GM12878 (cell line): Measurements from ENCODE around the gene SH3BGRL3. TPM values are rescaled to one million over a fixed set of nuclear protein-coding genes. Genes with fewer than 3 reads are reported as not detected.

ENCODE experiments used
- ATAC-seq: fragments of 200-7000 bp; cut with Tn5 transposase; 3 replicates; pipeline ENCODE4 v1.9.1; 2020; ENCODE audit warnings: mild to moderate bottlenecking, moderate library complexity
- BruUV-seq: library from RNA; stranded (reverse); fragments of 400-500 nt; replicated peaks from 2 replicates; lab custom pipeline; 2021; lab: Mats Ljungman, UMichigan
- CTCF ChIA-PET: fragments of 300-600 bp; sonication (Branson Sonifier 250); formaldehyde crosslinking; extraction: SDS; loops from one replicate; lab custom pipeline; 2021; ENCODE audit warnings: inconsistent platforms; lab: Yijun Ruan, JAX
- POLR2A ChIA-PET: fragments of 350-600 bp; formaldehyde crosslinking; extraction: SDS; loops from one replicate; lab custom pipeline; 2021; ENCODE audit warnings: inconsistent platforms; lab: Charles Lee
- RAD21 ChIA-PET: fragments of 300-600 bp; sonication (Branson Sonifier 250); formaldehyde crosslinking; loops from one replicate; lab custom pipeline; 2023; ENCODE audit warnings: antibody characterized with exemption; ENCODE audit not compliant: unreplicated experiment; lab: Charles Lee
- SMC1A ChIA-PET: fragments of 300-600 bp; sonication (Branson Sonifier 250); formaldehyde crosslinking; loops from one replicate; lab custom pipeline; 2023; ENCODE audit not compliant: unreplicated experiment, uncharacterized antibody; lab: Charles Lee
- DNase-seq: peaks from one replicate; pipeline ENCODE4 v3.0.0-alpha.2; 2011; ENCODE audit warnings: low read depth, low spot score
- FAIRE-seq: peaks from 3 replicates; lab custom pipeline; 2011; peaks lifted over from hg19 to GRCh38; lab: Jason Lieb, UNC
- H2AFZ ChIP-seq: 2 replicates; pipeline ENCODE4 v1.6.0; 2011; ENCODE audit warnings: low read depth, low read length, control low read depth; ENCODE audit not compliant: control insufficient read depth
- H3K27ac ChIP-seq: 2 replicates; pipeline ENCODE4 v1.5.1; 2011; ENCODE audit warnings: control low read depth; ENCODE audit not compliant: control insufficient read depth, insufficient read depth
- H3K27me3 ChIP-seq, 2 experiments: replicated peaks in 1 of 2; 2 replicates each; pipeline versions ENCODE4 v1.6.0 to v1.6.1; 2011; ENCODE audit warnings: low read length in 1 of 2; ENCODE audit not compliant: control insufficient read depth in 2 of 2, insufficient read depth in 2 of 2
- H3K36me3 ChIP-seq, 2 experiments: 2 replicates each; pipeline ENCODE4 v1.5.1; 2011; ENCODE audit warnings: low read length in 1 of 2; ENCODE audit not compliant: control insufficient read depth in 2 of 2, insufficient read depth in 2 of 2
- H3K4me1 ChIP-seq: 2 replicates; pipeline ENCODE4 v1.6.1; 2011; ENCODE audit warnings: mild to moderate bottlenecking, low read length, moderate library complexity, mixed read lengths; ENCODE audit not compliant: control insufficient read depth, insufficient read depth
- H3K4me2 ChIP-seq: 2 replicates; pipeline ENCODE4 v1.6.0; 2011; ENCODE audit warnings: control low read depth; ENCODE audit not compliant: control insufficient read depth, insufficient read depth
- H3K4me3 ChIP-seq: fragments of 200-600 bp; sonication (generic); 2 replicates; pipeline ENCODE4 v1.5.1; 2016
- H3K79me2 ChIP-seq: 2 replicates; pipeline ENCODE4 v1.6.0; 2011; ENCODE audit warnings: low read length; ENCODE audit not compliant: control insufficient read depth, insufficient read depth
- H3K9ac ChIP-seq: 2 replicates; pipeline ENCODE4 v1.8.0; 2011; ENCODE audit warnings: low read length, control low read depth, mixed read lengths; ENCODE audit not compliant: control insufficient read depth, insufficient read depth
- H3K9me3 ChIP-seq: replicated peaks from 3 replicates; pipeline ENCODE4 v1.5.1; 2011; ENCODE audit warnings: mild to moderate bottlenecking, low read length; ENCODE audit not compliant: control insufficient read depth, insufficient read depth
- H4K20me1 ChIP-seq: 2 replicates; pipeline ENCODE4 v1.6.0; 2011; ENCODE audit not compliant: control insufficient read depth, insufficient read depth
- CEBPB ChIP-seq, 2 experiments: fragments of 150-350 bp in 1 of 2; IDR thresholded peaks; 2 replicates each; pipeline ENCODE4 v1.6.1; 2012 to 2014; ENCODE audit warnings: low read depth in 2 of 2, low read length in 2 of 2, borderline replicate concordance in 1 of 2, inconsistent platforms in 1 of 2
- FOXK2 ChIP-seq: fragments of 450-650 bp; IDR thresholded peaks from 2 replicates; pipeline ENCODE4 v1.6.1; 2017; ENCODE audit warnings: mild to moderate bottlenecking, moderate library complexity
- GABPA ChIP-seq: IDR thresholded peaks from 2 replicates; pipeline ENCODE4 v1.6.1; 2014; ENCODE audit warnings: antibody characterized with exemption, low read depth, mild to moderate bottlenecking, inconsistent platforms
- HDAC2 ChIP-seq: fragments of 200-600 bp; sonication (generic); IDR thresholded peaks from 2 replicates; pipeline ENCODE4 v1.6.1; 2017
- HDAC6 ChIP-seq: fragments of 200-600 bp; sonication (generic); IDR thresholded peaks from one replicate; pipeline ENCODE4 v1.8.0; 2017; ENCODE audit warnings: antibody characterized with exemption; ENCODE audit not compliant: unreplicated experiment
- ZBED1 ChIP-seq: IDR thresholded peaks from 2 replicates; pipeline ENCODE4 v1.6.1; 2016; ENCODE audit warnings: borderline replicate concordance
- ZNF24 ChIP-seq: fragments of 450-650 bp; IDR thresholded peaks from 2 replicates; pipeline ENCODE4 v1.6.1; 2017; ENCODE audit warnings: antibody characterized with exemption, mild to moderate bottlenecking
- WGBS: methylation state at CpG from one replicate; pipeline ENCODE4 v1.1.6; 2016; ENCODE audit warnings: low lambda C conversion rate; ENCODE audit not compliant: insufficient replicate concordance, insufficient coverage; ENCODE audit errors: missing lambda C conversion rate; 5-methylcytosine and 5-hydroxymethylcytosine counted together
- in situ Hi-C: fragments of 300-500 bp; cut with MboI; formaldehyde crosslinking; loops from 9 replicates; pipeline ENCODE4 v1.14.3; 2018; ENCODE audit warnings: mixed read lengths
- intact Hi-C: fragments of 100-400 bp; cut with micrococcal nuclease; formaldehyde crosslinking; loops from one replicate; pipeline ENCODE4 v1.14.2; 2022; ENCODE audit not compliant: unreplicated experiment
- polyA plus RNA-seq, 11 experiments: library from polyadenylated mRNA; depleted of rRNA in 4 of 11; unstranded in 6 of 11; stranded (reverse) in 5 of 11; fragments of >200 nt; fragmentation: Nextera tagmentation in 4 of 11; fragmentation: Illumina TruSeq in 1 of 11; extraction: Ambion mirVana in 4 of 11; extraction: Trizol in 1 of 11; gene quantifications; 1 replicate in 1 of 11; 2 replicates in 10 of 11; pipeline versions ENCODE4 v1.2.1 to v1.2.3, GENCODE V29; 2011 to 2016; ENCODE audit warnings: inconsistent platforms in 2 of 11, missing spikeins in 2 of 11, low read depth in 1 of 11
- total RNA-seq, 4 experiments: library from RNA; depleted of rRNA in 3 of 4; stranded (reverse); fragments of >200 nt in 3 of 4; fragmentation: Illumina TruSeq in 1 of 4; extraction: Trizol in 1 of 4; gene quantifications; 2 replicates each; pipeline versions ENCODE4 v1.2.1 to v1.2.3, GENCODE V29; 2013 to 2021

SH3BGRL3 gene
- total and polyA plus RNA-seq, 10 of the 15 experiments (the other 5 are each of a cell fraction or from before 2014, with no cell fraction given): 39.7 to 390 (median 118) TPM

DNA sequence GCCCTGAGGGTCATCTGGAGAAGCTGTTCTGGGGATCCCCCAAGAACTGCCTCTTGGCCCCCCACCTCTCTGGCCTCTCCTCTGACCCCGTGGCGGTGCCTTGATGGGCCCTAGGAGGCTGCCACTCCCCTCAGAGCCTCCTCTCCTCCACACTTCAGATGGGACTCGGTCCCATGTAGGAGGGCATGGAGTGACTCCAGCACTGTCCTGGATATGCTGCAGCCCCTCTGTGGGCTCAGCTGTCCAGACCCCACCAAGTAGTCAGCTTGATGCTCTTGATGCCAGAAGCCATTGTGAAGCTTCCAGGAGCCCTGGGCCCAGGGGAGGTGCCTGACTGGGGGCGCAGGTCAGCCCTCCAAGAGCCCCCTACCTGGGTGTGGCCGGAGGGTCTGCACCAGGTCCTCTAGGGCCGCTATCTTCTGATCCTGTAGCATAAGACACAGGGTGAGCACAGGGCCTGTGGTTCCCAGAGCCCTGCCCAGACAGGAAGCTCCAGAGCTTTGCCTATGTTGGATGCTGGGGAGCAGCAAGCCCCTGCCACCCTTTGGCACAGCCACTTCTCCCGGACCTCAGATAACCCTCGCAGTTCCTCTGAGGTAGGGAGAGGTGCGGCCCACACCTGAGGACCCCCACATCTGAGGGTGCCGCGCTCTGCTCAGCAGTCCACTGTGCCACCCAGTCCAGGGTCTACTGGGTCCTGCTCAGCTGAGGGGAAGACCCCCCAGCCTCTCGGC, 17.3 kb downstream of the SH3BGRL3 start (continued):
- no peak for TF ChIP-seq HDAC6
- TF ChIP-seq HDAC2: no peak
- no peak for TF ChIP-seq GABPA
- no peak for TF ChIP-seq ZBED1
- TF ChIP-seq FOXK2: no peak

DNA sequence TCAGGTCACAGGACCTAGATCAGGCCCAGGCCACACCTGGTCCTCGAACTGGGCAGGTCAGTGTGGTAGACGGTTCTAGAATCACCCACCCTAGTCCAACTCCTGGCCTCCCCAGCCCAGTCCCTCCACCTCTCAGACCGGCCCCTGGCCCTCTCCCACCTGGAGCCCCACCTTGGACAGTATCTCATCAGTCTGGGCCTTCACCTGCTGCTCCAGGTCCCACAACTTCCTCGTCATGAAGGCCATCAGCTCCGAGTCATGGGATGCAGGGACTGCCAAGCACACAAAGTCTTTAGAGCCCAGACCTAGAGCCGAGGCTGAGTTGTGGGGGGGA, 17.9 kb downstream of the SH3BGRL3 start:
- in situ Hi-C loops (no loop called here), intact Hi-C loops (no loop called here)
- no TSS peak for BruUV-seq
- H3K27me3 ChIP-seq: no peaks in the 10 kb centered on the region
- no peak overlapping the region for H3K27ac ChIP-seq
- H4K20me1 ChIP-seq: no peaks in the 10 kb centered on the region
- H3K4me1 ChIP-seq: no peaks in the 10 kb centered on the region
- no peak for TF ChIP-seq ZNF24
- no peak for TF ChIP-seq CEBPB (IDR thresholded peaks at IDR 0.05; ENCODE audit: borderline replicate concordance in 1 of 2, low read depth in 2 of 2, low read length in 2 of 2)
- H3K9ac ChIP-seq: no peak overlapping the region
- H2AFZ ChIP-seq: no peak overlapping the region
- no peaks in the 10 kb centered on the region; a peak in 1 of 4 replicates for H3K36me3 ChIP-seq
- 72% methylated on average over 6 of the region's 6 CpGs for WGBS
- ATAC-seq (no peak), FAIRE-seq (no peak), DNase-seq (no peak)
- H3K9me3 ChIP-seq: no peaks in the 10 kb centered on the region
- SMC1A ChIA-PET: no interaction called here
- H3K79me2 ChIP-seq: no peaks in the 10 kb centered on the region
- CTCF ChIA-PET: interaction anchor here (1.7 kb wide), 1 partner anchor 9 kb away, joined by 5 read pairs; no protein-coding TSS in a partner anchor
- no peak overlapping the region for H3K4me3 ChIP-seq
- RAD21 ChIA-PET: interaction anchor here (0.8 kb wide), 1 partner anchor 18 kb away, joined by 3 read pairs; no protein-coding TSS in a partner anchor
- H3K4me2 ChIP-seq: no peak overlapping the region
- POLR2A ChIA-PET: interaction anchor here (0.7 to 1.0 kb wide), 2 partner anchors 9 to 18 kb away, joined by 3 read pairs; no protein-coding TSS in a partner anchor
